Stimulated activated CD8-positive, alpha-beta memory T cell treated with anti-CD3 and anti-CD28 coated beads, Interleukin-4, amount 100 ng/mL, for 24 hours (primary cell): Measurements from ENCODE around the gene DTNB.

Experiments
- DNase-seq: peaks from one replicate; pipeline ENCODE4 v3.0.0-alpha.2; 2020; ENCODE audit warnings: low read depth

The DTNB gene

DNA sequence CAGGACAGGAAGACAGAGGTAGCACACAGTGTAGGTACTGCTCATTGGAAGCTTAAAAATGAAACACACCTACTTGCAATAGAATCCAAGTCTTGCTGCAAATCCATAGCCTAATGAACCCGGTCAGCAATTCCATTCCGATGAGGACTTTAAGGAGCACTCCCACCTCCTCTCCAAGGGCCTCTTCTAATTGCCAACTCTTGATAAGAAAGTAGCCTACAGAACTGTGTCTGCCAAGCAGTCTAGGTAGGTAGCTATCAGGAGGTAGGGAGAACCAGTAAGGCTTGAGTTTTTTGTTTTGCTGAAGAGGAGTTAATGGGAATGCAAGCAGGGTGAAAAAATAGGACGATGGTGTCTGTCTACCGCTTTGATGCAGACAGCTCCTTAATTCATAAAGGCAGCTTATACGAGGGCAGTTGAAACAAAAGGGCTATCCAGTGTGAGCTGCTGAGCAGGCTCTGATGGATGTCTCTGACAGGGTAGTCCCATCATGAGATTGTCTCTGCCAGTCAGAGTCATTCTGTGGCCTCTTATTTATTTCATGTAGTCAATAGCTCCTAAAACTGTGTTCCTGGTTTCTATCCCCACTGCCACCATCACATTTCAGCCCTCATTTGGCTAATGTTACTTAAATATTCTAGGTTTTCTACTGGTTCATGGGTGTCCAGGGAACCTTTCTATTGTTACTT, 176.0 kb downstream of the DTNB start:
- no peak for DNase-seq

GRCh38 chr2:25494616-25495015, 178.8 kb downstream of the DTNB start:
- DNase-seq: no peak

DNA sequence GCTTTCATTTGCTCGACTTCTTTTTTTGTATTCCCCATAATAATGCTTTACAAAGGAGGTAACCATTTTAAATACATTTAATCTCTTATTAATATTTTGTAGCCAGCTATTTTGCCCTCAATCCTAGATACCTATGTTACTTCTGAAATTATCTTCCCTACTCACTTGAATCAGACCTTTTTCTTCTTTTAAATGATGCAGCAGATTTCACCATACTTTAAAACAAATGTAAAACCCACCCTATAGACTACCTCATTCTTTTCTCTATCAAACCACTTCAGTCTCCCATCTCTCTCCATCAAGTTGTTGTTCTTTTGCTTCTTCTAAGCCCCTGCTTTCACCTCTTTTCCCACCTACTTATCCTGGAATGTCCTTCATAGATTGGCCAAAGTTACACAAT, 180.2 kb downstream of the DTNB start:
- DNase-seq: no peak

DNA sequence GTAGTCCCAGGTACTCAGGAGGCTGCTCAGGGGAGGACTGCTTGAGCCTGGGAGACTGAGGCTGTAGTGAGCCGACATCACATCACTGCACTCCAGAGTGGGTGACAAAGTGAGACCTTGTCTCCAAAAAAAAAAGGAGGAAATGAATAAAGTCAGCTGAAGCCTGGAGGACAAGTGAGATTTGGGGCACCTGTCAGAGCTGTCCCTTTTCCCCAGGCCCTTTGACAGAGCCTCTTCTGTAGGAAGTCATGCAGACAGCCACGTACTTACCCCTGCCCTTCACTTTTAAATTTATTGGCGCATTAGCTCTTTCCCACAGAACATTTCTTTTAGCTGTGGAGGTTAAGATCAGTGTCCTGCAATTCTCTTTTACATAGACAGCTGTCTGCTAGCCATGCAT, 180.7 kb downstream of the DTNB start:
- no peak for DNase-seq

GRCh38 chr2:25491966-25492532, 181.3 kb downstream of the DTNB start:
- DNase-seq: no peak

DNA sequence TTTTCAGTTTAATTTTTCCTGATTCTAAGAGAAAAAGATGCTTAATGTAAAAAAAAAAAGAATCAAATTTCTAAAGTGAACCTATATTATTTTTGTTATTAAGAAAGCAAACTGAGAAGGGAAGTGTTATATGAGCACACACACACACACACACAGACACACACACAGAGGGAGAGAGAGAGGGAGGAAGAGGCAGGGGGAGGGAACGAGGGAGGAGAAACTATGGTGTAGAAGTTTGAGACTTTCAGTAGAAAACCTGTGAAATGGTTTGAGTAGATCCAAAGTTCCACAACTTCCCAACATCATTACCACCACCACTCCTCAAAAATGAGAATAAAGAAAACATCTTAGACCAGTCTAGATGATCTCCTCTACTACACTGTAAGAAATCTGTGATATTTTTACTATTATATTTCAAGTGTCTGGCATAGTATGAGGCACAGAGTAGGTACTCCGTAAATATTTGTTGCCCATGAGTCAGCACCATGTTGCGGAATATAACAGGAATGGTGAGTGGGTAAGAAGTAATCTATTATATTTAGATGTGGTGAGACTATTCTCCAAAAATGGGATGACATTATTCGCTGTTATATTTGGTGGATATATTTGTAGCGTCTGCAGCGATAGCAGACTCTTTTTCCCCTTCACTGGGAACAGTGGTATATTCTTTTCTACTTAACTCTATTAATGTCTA, 182.2 kb downstream of the DTNB start:
- no peak for DNase-seq

DNA sequence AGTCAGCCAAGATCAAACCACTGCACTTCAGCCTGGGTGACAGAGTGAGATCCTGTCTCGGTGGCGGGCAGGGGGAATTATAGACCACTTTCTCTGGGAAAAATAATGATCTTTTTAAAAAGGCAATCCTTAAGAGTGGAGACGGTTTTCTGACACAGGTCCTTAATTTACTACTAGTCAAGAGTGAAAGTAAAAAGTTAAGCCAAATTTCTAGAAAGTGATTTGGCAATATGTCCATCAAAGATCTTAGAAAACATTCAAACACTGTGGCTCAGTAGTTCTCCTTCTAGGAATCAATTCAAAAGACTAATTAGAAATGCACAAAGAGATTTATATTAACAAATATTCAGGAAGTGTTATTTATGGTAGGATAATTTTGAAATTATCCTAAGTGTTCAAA, 183.2 kb downstream of the DTNB start:
- DNase-seq: no peak

GRCh38 chr2:25489631-25490030, 183.7 kb downstream of the DTNB start:
- no peak for DNase-seq

- no peak for DNase-seq
Measured at GRCh38 chr2:25483607-25484266, 189.6 kb downstream of the DTNB start.

DNA sequence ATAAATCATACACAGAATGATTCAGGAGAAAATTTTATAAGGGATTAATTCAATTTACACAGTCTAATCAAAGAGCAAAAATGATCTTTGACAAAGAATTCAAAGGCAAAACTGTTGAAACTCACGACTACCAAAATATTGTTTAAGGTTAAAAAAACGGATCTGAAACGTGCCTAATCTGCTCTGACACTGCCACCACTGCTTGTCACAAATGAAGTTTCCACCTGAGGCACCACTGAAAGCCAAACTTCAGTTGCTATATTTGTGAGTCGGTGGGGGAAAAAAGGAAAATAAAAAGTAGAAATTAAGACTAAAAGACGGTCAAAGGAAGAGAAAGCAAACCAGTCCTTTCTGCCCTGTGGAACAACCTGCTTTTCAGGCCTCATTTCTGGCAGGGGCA, 191.0 kb downstream of the DTNB start:
- no peak for DNase-seq

GRCh38 chr2:25481381-25482300, 191.7 kb downstream of the DTNB start:
- no peak for DNase-seq

- DNase-seq: no peak
Measured at GRCh38 chr2:25480561-25480960, 192.8 kb downstream of the DTNB start.

GRCh38 chr2:25479761-25480160, 193.6 kb downstream of the DTNB start:
- no peak for DNase-seq

- no peak for DNase-seq
Measured at GRCh38 chr2:25478736-25479135, 194.6 kb downstream of the DTNB start.

DNA sequence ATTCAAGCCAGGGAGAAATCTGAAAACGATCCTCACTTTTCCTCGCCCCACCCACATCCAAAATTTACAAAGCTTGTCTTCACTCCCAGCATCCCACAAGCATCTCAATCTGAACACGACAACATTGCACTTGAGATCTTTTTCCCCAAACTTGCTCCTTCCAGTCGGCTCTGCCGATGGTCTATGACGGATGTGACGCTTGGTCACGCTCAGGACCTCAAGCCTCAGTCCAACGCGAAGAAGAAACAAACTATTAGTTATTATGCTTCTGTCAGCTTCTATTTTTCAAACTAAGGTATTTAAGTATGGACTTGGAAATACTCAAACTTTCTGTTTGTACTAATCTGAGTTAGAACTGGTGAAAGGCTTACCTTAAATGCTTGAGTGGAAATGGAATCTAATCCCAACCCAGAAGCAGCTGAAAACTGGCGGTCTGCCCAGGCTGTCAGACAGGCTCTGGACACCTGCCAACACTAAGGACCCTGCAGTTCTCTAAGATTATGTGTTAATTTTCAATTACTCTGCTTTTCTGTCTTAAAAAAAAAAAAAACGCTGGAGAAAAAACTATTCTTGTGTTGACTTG, 199.5 kb downstream of the DTNB start:
- no peak for DNase-seq

GRCh38 chr2:25473131-25473530, 200.2 kb downstream of the DTNB start:
- DNase-seq: no peak

- no peak for DNase-seq
Measured at GRCh38 chr2:25470806-25471205, 202.6 kb downstream of the DTNB start.

GRCh38 chr2:25467743-25468142, 205.6 kb downstream of the DTNB start:
- no peak for DNase-seq

GRCh38 chr2:25462021-25462420, 211.4 kb downstream of the DTNB start:
- no peak for DNase-seq

DNA sequence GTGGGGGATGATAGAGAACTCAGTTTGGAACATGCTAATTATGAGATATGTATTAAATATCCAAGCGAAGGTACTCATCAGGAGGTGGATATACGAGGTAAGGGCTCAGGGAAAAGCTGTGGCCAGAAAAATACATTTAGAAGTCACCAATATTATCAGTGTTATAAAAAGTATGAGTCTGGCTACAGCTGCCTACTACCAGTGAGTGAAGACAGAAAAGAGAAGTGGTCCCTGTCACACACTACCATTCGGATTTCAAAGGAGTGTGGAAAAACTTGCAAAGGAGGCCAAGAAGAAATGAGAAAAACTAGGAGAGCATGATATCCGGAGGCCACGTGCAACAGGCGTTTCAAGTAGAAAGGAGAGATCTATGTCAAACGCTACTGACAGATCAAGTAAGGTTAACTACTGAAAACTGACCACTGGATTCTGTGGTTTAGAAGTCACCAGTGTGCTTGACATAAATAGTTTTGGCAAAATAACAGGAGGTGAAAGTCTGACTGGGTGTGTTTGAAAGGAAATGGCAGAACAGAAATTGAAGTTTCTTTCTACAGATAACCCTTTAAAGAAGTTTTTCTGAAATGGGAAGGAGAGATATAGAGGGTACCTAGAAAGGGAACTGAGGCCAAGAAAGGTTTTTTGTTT, 213.0 kb downstream of the DTNB start:
- no peak for DNase-seq
